BE2C (cell line): ENCODE data around the gene MLXIP. TPM values are rescaled to one million over a fixed set of nuclear protein-coding genes. Genes with fewer than 3 reads are reported as not detected.

ENCODE experiments used
- DNase-seq: peaks from one replicate; pipeline ENCODE4 v3.0.0-alpha.2; 2020
- H3K27me3 ChIP-seq: fragments of 250-450 bp; sonication (Bioruptor Pico); 2 replicates; pipeline ENCODE4 v1.5.1; 2020; ENCODE audit warnings: mild to moderate bottlenecking
- H3K36me3 ChIP-seq: fragments of 250-450 bp; sonication (Bioruptor Pico); 2 replicates; pipeline ENCODE4 v1.5.1; 2020; ENCODE audit warnings: mild to moderate bottlenecking
- H3K4me1 ChIP-seq: fragments of 250-450 bp; sonication (Bioruptor Pico); 2 replicates; pipeline ENCODE4 v1.5.1; 2020
- H3K4me3 ChIP-seq: 2 replicates; pipeline ENCODE4 v1.5.1; 2011; ENCODE audit warnings: low read depth, low read length
- H3K9me3 ChIP-seq: fragments of 250-450 bp; sonication (Bioruptor Pico); 2 replicates; pipeline ENCODE4 v1.5.1; 2020
- polyA plus RNA-seq: library from polyadenylated mRNA; unstranded; fragments of >200 nt; gene quantifications from one replicate; pipeline ENCODE4 v1.2.1, GENCODE V29; 2012; ENCODE audit warnings: low read depth, missing spikeins; ENCODE audit not compliant: insufficient read length, insufficient read depth
- TF ChIP-seq, protein P1 (sequence below): IDR thresholded peaks from 2 replicates; pipeline ENCODE4 v1.5.1; 2012; ENCODE audit warnings: mild to moderate bottlenecking, low read depth, low read length

MLXIP gene
- 50.1 TPM for polyA plus RNA-seq

DNA sequence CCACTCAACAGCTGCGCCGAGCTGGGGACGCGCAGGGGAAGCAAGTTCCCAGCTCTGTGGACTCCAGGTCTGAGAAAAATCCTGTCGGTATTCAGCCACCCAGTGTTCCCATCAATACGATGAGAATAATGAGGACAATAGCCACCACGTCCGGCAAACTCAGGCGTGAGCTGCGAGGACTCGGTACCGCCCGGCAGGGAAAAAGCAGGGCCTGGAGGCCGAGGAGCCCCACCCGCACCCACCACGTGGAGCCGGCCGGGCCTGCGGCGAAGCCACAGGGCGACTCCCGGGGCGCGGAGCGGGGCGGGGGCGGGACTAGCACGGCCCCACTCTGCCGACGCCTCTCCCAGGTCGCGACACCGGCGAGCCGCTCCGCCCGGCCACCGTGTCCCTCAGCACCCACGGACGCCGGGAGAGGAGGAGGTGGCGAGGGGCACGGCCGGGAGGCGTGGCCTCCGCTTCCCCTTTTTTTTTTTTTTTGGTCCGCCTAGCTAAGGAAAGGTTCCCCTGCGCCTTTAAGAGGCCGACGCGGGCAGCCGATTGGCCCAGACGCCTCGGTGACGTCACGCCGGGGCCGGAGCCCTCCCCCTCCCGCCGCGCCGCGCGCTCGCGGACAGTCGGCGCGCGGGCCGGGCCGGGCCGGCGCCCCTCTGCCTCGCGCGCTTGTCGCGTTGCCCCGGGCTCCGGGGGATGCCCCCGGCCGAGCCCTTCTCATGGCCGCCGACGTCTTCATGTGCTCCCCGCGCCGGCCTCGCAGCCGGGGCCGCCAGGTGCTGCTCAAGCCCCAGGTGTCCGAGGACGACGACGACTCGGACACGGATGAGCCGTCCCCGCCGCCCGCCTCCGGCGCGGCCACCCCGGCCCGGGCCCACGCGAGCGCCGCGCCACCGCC, at the start of gene MLXIP:
Gene MLXIP, plus strand, starts transcription at position 616 of the 892 bp plus-strand sequence. Its CDS starts 98 bp downstream, at position 714.
- peak; percentile 95 for DNase-seq
- H3K4me1 ChIP-seq = peaks cover 9% of the 10 kb centered on the region; the same call in 1 of the 2 replicates
- no peaks in the 10 kb centered on the region for H3K27me3 ChIP-seq
- no peaks in the 10 kb centered on the region; the same call in 1 of the 2 replicates for H3K36me3 ChIP-seq
- H3K4me3 ChIP-seq = peak within 1 kb of the TSS; percentile 90
- TF ChIP-seq, protein P1, sequence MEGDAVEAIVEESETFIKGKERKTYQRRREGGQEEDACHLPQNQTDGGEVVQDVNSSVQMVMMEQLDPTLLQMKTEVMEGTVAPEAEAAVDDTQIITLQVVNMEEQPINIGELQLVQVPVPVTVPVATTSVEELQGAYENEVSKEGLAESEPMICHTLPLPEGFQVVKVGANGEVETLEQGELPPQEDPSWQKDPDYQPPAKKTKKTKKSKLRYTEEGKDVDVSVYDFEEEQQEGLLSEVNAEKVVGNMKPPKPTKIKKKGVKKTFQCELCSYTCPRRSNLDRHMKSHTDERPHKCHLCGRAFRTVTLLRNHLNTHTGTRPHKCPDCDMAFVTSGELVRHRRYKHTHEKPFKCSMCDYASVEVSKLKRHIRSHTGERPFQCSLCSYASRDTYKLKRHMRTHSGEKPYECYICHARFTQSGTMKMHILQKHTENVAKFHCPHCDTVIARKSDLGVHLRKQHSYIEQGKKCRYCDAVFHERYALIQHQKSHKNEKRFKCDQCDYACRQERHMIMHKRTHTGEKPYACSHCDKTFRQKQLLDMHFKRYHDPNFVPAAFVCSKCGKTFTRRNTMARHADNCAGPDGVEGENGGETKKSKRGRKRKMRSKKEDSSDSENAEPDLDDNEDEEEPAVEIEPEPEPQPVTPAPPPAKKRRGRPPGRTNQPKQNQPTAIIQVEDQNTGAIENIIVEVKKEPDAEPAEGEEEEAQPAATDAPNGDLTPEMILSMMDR = no peak
- H3K9me3 ChIP-seq = no peaks in the 10 kb centered on the region

DNA sequence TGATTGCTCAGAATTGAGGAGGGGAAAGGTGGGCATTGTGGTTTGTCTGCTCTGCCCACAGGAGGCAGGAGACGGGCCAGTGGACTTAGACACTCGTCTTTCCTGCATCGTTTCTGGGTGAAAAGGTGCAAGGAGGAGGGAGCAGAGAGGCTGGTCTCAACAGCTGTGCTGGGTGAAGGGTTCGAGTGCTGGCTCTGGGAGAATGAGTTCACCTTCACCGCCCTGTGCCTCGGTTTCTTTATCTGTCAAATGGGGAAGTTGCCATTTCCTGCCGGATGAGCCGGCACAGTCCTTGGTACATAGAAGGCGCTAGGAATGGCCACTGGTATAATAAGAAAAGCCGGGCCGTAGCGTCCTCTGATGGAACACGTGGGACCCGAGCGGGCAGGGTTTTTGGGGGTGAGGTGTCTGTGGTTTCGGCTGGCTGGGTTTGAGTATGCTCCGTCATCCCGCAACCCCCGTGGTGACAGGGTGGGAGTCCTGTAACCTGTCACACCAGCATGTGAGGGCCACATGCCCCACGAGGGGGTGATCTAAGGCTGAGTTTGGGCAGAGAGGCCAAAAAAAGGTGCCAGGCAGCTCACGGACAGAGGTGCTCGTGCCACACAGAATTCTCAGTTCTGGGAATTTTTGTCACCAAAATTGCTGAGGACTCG, 49.5 kb upstream of the MLXIP start:
- H3K9me3 ChIP-seq = no peaks in the 10 kb centered on the region
- H3K4me1 ChIP-seq = peaks cover 2% of the 10 kb centered on the region; the same call in 1 of the 2 replicates
- DNase-seq = no peak
- H3K36me3 ChIP-seq = peaks cover 6% of the 10 kb centered on the region
- TF ChIP-seq, protein P1 = no peak
- no peak overlapping the region for H3K4me3 ChIP-seq
- no peaks in the 10 kb centered on the region for H3K27me3 ChIP-seq

DNA sequence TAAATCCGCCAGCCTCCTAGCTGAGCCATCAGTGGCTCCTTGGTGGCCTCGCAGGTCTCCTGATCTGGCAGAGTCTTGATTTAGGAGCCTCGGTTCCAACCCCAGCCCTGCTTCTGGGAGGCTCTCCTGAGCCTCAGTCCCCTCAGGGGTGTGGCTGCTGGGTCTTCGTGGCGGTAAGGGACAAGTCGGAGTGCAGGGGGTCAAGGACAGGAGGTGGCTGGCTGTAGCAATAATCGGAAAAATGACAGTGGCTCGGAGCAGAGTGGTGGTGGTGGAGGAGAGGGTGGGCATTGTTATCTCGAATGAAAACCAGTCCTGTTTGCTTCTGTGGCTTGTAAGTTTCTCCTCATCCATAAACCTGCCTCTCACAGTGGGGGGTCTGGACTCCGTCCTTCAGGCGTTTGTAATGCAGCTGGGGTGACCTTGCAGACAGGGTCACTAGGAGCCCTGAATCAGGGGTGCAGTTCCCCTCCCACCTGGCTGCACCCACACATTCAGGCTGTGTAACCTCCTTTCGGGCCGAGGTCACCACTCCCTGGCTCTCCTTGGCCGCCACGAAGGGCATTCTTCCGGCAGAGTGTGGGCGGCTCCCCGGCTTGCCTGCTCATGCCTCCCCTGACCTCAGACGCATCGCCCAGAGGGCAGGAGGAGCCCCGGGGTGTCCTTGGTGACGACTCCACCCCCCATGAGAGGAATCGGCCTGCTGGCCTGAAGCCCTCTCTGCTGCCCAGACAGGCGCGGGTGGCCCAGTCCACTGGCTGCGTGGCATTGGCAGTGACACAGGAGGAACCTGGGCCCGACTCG, 48.7 kb upstream of the MLXIP start:
- no peaks in the 10 kb centered on the region for H3K9me3 ChIP-seq
- peaks cover 7% of the 10 kb centered on the region for H3K36me3 ChIP-seq
- TF ChIP-seq, protein P1 = no peak
- no peak for DNase-seq
- no peak overlapping the region for H3K4me3 ChIP-seq
- peaks cover 2% of the 10 kb centered on the region; the same call in 1 of the 2 replicates for H3K4me1 ChIP-seq
- H3K27me3 ChIP-seq = no peaks in the 10 kb centered on the region

- DNase-seq = no peak
- H3K36me3 ChIP-seq = peaks cover 15% of the 10 kb centered on the region
- peaks cover 2% of the 10 kb centered on the region; the same call in 1 of the 2 replicates for H3K4me1 ChIP-seq
- no peaks in the 10 kb centered on the region for H3K27me3 ChIP-seq
- no peaks in the 10 kb centered on the region for H3K9me3 ChIP-seq
- TF ChIP-seq, protein P1 = no peak
- H3K4me3 ChIP-seq = no peak overlapping the region
Measured at GRCh38 chr12:122030424-122031035, 48.0 kb upstream of the MLXIP start.

- H3K4me3 ChIP-seq = no peak overlapping the region
Measured at GRCh38 chr12:122031342-122032216, 47.0 kb upstream of the MLXIP start.

More at GRCh38 chr12:122031342-122032216, 47.0 kb upstream of the MLXIP start:
- Histone ChIP-seq H3K9me3 (no peaks in the 10 kb centered on the region), H3K36me3 (peaks cover 22% of the 10 kb centered on the region), H3K27me3 (no peaks in the 10 kb centered on the region), H3K4me1 (peaks cover 2% of the 10 kb centered on the region; the same call in 1 of the 2 replicates)
- DNase-seq = peak; percentile 68
- TF ChIP-seq, protein P1 = peak; percentile 82
